Measurements from ENCODE around the gene KIT. TPM values are rescaled to one million over a fixed set of nuclear protein-coding genes. Genes with fewer than 3 reads are reported as not detected.
"Not testable (repeated sequence)": the region's sequence is repeated elsewhere in the genome, so short reads cannot be mapped to it uniquely, and the experiment has no call there.

Gene KIT
- polyA plus RNA-seq (ENCODE audit: insufficient read length in 4 of 4) = 10 to 100 TPM; 15.2 to 20.0 (median 17.7) TPM

- peak in 3 of 4 donors; percentile 59 to 65 (median 61) for DNase-seq (ENCODE audit: low read depth in 4 of 4, low spot score in 2 of 4)
Measured at GRCh38 chr4:54657551-54658251, at the start of gene KIT. Gene KIT, plus strand, starts transcription at chr4:54657957. Its CDS starts 58 bp downstream, at chr4:54658015.

- no peak for DNase-seq (ENCODE audit: low read depth in 4 of 4, low spot score in 2 of 4)
Measured at GRCh38 chr4:54609310-54609709, 48.4 kb upstream of the KIT start.

- no peak for DNase-seq (ENCODE audit: low read depth in 4 of 4, low spot score in 2 of 4)
Measured at GRCh38 chr4:54614149-54614548, 43.6 kb upstream of the KIT start.

- no peak for DNase-seq (ENCODE audit: low read depth in 4 of 4, low spot score in 2 of 4)
Measured at GRCh38 chr4:54620773-54621172, 37.0 kb upstream of the KIT start.

GRCh38 chr4:54625391-54625790 lies 32.4 kb upstream of the KIT start:
- DNase-seq (ENCODE audit: low read depth in 4 of 4, low spot score in 2 of 4) = no peak

- DNase-seq (ENCODE audit: low read depth in 4 of 4, low spot score in 2 of 4) = no peak
Measured at GRCh38 chr4:54626113-54626512, 31.6 kb upstream of the KIT start.

- no peak for DNase-seq (ENCODE audit: low read depth in 4 of 4, low spot score in 2 of 4)
Measured at GRCh38 chr4:54632537-54632936, 25.2 kb upstream of the KIT start.

- DNase-seq (ENCODE audit: low read depth in 4 of 4, low spot score in 2 of 4) = not testable (repeated sequence)
Measured at GRCh38 chr4:54633102-54633740, 24.5 kb upstream of the KIT start.

- no peak for DNase-seq (ENCODE audit: low read depth in 4 of 4, low spot score in 2 of 4)
Measured at GRCh38 chr4:54635318-54635717, 22.4 kb upstream of the KIT start.

GRCh38 chr4:54637325-54637724 lies 20.4 kb upstream of the KIT start:
- DNase-seq (ENCODE audit: low read depth in 4 of 4, low spot score in 2 of 4) = no peak

GRCh38 chr4:54641101-54641500 lies 16.7 kb upstream of the KIT start:
- not testable (repeated sequence) for DNase-seq (ENCODE audit: low read depth in 4 of 4, low spot score in 2 of 4)

GRCh38 chr4:54643172-54643571 lies 14.6 kb upstream of the KIT start:
- DNase-seq (ENCODE audit: low read depth in 4 of 4, low spot score in 2 of 4) = no peak

GRCh38 chr4:54643958-54644751 lies 13.6 kb upstream of the KIT start:
- DNase-seq (ENCODE audit: low read depth in 4 of 4, low spot score in 2 of 4) = no peak

- no peak for DNase-seq (ENCODE audit: low read depth in 4 of 4, low spot score in 2 of 4)
Measured at GRCh38 chr4:54645830-54646229, 11.9 kb upstream of the KIT start.

GRCh38 chr4:54647070-54647469 lies 10.7 kb upstream of the KIT start:
- no peak for DNase-seq (ENCODE audit: low read depth in 4 of 4, low spot score in 2 of 4)

- DNase-seq (ENCODE audit: low read depth in 4 of 4, low spot score in 2 of 4) = no peak
Measured at GRCh38 chr4:54651050-54651449, 6.7 kb upstream of the KIT start.

GRCh38 chr4:54654753-54655152 lies 3.0 kb upstream of the KIT start:
- no peak for DNase-seq (ENCODE audit: low read depth in 4 of 4, low spot score in 2 of 4)

GRCh38 chr4:54657185-54657550 lies 589 bp upstream of the KIT start:
- no peak for DNase-seq (ENCODE audit: low read depth in 4 of 4, low spot score in 2 of 4)

GRCh38 chr4:54658252-54659093 lies 716 bp downstream of the KIT start:
- DNase-seq (ENCODE audit: low read depth in 4 of 4, low spot score in 2 of 4) = peak in 2 of 4 donors; percentile 45 to 52

GRCh38 chr4:54659313-54659712 lies 1.6 kb downstream of the KIT start:
- peak in 1 of 4 donors; percentile 18 for DNase-seq (ENCODE audit: low read depth in 4 of 4, low spot score in 2 of 4)
